ENCODE data around the gene HLA-DMB.

DNA sequence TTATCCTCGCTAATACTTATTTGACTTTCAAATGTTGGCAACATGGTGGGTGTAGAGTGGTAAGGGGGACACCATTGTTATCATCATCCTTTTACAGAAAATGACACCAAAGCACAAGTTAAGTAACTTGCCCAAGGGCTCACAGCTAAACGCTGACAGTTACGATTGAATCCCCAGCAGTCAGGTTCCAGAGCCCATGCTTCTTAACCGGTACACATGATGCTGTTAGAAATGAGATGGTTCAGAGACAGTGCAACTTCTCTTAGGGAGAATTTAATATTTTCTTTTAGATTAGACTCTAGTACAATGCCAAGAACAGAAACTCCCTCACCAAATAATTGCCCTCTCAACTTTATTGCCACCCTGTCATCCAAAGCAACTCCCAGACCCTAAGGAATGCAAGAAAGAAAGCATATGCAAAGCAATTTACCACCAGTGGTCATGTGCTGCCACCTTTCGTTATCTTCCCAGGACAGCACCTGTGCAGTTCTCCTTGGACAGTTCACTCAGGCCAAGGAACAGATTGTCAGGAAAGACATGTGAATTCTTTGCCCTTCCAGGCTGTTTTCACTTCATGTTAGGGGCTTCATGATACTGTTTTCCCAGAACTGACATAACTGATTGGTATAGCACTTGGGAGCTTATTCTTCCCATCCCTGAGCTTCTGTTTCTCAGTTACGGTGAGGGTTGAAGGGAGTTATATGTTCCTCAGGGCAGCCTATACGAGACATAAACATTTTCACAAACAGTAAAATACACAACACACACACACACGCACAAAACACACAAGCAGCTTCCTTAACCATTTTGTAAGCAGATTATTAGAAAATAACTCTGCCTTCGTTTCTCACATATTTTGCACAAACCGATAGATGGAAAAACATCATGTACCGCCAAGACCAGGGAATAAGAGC lies 7.0 kb upstream of the HLA-DMB start:
- TF ChIP-seq, protein P1, sequence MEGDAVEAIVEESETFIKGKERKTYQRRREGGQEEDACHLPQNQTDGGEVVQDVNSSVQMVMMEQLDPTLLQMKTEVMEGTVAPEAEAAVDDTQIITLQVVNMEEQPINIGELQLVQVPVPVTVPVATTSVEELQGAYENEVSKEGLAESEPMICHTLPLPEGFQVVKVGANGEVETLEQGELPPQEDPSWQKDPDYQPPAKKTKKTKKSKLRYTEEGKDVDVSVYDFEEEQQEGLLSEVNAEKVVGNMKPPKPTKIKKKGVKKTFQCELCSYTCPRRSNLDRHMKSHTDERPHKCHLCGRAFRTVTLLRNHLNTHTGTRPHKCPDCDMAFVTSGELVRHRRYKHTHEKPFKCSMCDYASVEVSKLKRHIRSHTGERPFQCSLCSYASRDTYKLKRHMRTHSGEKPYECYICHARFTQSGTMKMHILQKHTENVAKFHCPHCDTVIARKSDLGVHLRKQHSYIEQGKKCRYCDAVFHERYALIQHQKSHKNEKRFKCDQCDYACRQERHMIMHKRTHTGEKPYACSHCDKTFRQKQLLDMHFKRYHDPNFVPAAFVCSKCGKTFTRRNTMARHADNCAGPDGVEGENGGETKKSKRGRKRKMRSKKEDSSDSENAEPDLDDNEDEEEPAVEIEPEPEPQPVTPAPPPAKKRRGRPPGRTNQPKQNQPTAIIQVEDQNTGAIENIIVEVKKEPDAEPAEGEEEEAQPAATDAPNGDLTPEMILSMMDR (IDR thresholded peaks at IDR 0.05): peak; percentile 48 to 93 (median 70)
- no peak for TF ChIP-seq POLR2A (IDR thresholded peaks at IDR 0.05)

Data from Peyer's patch (tissue), 4 donors.